Stimulated activated CD8-positive, alpha-beta memory T cell treated with anti-CD3 and anti-CD28 coated beads, Interleukin-15, amount 100 ng/mL, for 1 hour (primary cell): Measurements from ENCODE around the gene FGFRL1.
"Not testable (repeated sequence)": the region's sequence is repeated elsewhere in the genome, so short reads cannot be mapped to it uniquely, and the experiment has no call there.

Experiments used
- DNase-seq: peaks from one replicate; pipeline ENCODE4 v3.0.0-alpha.2; 2020; ENCODE audit warnings: low read depth

The FGFRL1 gene

DNA sequence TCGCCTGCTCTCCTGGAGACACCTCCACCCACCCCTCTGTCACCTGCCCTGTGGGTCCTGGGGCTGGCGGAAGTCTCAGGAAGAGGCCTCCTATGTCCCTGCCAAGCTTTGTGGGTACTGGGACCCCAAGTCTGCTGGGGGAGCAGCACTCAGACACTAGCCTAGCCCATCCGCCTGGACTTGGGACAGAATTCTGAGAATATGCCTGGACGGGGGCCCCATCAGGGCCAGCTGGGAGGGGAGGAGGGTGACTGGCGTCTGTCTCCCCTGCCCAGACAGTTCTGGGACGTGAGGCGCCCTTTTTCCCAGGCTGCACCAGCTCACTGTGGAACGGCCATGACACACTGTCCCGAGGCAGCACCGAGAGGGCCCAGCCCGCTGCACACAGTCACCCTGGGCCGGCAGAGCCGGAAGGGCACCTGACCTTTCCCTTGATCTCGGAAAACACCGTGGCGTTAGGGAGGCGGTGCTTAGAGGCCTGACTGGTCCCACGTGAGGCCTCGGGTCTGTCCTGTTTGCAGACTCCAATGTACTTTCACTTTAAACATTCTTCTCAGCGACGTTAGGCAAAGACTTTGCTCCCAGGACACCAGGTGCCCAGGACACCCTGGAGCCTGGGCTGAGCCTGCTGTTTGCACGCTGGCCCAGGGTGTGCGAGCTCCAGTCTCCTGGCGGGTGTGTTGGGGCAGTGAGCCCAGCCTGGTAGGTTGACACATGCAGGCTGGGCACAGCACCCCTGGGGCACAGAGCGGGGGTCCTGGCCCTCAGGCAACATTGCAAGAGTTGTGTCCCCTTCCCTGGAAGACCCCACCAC is 18.9 kb upstream of the FGFRL1 start:
- DNase-seq, result no peak

DNA sequence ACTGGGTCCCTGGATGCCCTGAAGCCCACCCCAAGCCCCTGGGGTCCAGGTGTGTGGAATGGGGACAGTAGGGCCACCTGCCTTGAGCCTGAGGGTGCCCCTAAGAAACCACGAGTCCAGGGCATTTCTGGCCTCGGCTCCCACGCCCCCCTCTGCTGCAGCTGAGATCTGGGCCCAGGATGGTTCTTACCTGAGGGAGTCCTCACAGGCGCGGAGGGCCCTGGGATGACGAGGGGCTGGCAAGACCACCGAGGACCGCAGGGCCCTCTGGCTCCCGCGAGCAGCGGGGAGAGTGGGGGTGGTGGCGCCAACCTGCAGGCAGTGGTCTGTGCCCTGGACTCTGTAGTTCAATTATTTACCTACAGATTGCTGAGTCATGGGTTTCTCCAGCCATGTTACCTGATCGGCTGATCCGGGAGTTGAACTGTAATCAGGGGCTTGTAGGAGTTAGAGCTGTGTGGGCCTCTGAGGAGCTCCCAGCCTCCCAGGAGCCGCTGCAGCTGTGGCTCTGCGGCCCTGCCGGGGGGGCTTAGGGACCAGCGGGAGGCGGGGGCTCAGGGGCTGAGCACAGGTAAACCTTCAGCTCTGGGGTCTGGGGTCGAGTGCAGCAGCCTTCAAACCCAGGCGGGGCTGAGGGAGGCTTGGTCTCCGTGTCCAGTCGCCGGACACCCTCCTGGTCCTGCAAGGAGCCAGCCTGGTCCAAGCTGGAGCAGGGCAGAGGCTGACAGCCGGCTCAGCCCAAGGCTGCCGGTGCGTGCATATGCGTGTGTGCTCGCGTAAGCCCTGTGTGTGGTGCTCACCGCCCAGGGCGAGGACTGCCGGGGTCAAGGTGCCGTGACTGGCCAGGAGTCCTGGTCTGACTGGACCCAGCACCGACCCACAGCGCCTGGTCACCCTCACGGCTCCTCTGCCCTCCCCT is 18.1 kb upstream of the FGFRL1 start, which contains the start of gene SLC26A1:
Gene SLC26A1, minus strand, starts transcription at position 294 of the 919 bp plus-strand sequence. CDS start 1,701 bp downstream, outside the sequence.
- no peak for DNase-seq

DNA sequence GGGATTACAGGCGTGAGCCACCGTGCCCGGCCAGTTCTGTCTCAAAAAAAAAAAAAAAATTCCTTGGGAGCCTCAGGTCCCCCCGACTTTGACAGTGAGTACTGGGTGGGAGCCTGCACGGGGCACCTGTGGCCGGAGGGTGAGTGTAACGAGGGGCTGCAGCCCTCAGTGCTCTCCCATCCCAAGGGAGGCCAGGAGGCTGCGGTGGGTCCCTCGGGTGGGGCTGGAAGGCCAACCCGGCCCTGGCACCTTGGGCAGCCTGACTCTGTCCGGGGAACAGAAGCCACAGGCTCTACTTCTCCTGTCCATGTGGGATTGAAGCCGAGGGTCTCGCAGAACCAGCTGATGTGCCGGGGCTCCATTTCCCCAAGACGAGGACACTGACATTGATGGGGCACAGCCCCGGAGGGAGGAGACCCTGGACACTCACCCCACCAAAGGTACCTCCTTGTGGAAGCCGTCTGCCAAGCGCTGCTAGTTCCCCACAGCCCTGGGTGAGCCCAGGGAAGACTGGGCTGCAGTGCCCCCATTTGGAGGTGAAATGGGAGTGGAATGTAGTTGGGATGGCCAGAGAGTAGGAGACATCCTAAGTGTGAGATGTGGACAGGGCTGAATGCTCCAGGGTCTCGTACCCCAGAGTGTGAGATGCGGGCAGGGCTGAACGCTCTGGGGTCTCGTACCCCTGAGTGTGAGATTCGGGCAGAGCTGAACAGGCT is 16.0 kb upstream of the FGFRL1 start:
- DNase-seq, result no peak

DNA sequence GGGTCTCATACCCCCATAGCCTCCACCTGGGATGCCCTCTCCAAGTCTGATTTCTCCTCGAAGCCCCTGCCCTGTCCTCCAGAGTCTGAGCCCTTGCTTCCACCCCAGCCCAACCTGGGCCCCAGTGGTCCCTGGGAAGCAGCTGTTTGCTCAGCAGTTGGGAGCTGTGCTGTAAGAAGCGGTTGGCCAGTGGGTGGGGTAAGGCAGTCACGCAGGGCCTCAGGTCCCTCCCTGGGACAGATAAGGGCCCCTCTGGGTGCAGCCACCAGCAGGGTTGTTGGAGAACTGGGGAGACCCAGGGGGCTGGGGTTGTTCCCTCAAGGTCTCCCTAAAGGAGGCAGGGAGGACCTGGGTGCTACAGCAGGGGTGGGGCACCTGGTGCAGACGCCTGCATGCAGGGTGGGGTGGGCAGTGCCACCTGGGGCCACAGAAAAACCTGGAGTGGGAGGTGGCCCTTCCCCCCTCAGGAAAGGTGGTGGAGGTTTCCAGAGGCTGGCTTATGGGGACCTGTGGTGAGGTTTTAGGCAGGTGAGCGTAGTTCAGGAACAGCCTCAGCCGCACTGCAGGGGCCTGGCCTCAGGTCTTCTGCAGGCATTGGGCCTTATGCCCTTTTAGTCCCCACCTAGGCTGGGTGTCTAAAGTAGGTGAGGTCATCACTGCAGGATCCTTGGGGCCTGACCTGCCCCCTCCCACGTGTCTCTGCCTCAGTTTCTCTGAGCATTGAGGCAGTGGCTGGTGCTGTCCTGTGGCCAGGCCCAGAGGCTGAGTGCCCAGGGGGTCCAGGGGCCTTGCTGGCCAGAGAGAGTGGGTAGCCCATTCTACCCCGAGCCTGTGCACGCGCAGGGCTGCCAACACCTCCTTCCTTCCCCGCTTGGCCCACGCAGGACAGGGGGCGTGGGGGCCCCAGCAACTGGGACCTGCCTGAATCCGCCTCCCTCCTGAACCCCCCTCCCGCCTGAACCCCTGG is 15.1 kb upstream of the FGFRL1 start:
- no peak for DNase-seq

DNA sequence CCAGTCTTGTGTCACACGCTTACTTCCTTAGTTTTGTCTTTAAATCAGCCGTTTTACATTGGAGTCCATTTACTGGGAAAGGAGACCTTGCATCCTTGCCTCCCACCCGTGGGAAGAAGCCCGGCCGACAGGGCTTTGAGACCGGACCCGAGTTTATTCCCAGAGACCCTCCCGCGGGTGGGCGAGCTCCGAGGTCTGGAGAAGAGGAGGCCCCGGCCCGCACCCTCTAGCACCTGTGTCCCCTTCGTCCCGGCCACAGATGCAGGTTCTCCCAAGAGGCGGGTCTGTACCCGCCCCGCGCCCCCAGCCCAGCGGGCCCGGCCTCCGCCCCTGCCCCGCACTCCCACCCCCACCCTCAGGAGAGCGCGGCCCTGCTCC is 14.4 kb upstream of the FGFRL1 start:
- no peak for DNase-seq

DNA sequence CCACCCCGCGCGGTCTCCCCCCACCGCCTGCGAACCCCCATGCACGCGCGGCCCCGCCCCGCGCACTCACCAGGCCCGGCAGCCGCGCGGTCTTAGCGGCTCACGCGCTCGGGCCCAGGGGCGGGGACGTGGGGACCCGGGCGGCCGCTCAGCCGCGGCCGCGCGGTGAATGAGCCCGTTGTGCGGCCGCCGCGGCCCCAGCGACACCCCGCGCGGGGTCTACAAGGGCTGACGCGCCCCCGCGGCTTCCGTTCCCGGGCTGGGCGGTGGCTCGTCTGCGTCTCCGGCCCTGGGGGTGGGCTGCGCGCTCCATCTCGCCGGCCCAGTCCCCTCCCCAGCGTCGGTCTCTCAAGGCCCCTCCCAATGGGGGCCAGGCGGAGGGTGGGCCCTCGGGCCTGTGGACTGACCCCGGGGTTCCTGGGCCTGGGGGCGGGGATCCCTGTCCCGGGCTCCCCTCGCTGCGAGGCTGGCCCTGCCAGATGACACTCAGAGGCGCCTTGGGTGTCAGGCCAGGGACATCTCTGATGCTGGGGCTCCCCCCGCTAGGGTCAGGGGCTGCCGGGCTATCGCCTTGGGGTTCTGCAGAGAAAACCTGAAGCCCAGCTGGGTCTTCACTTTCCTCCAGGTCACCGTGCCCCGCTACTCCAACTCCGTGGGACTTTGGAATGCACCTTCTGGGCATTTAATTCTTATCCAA is 13.9 kb upstream of the FGFRL1 start:
- DNase-seq, result no peak

DNA sequence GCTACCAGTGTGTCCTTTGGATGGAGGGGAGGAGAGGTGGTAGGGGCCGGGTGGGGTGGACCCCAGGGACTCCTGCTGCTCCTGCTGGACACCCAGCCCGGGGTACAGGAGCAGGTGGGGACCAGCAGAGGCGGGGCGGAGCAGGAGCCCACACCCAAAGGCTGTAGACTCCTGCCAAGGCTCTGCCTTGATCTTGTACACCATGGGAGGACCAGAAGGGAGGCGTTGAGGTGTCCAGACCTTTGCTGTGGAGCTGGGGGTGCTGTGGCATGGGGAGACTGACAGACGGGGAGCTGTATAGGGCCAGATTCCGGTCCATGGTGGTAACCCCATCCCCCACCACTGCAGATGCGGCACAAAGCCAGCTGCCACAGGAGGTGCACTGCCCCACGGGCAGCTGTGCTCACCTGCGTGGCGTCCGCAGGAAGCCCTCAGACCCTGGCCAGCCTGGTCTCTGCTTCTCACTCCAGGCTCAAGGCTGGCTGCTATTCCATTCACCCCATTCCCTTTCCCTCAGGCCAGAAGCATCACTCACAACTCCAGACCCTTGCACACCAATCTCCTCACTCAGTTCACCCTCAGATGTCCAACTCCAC is 13.2 kb upstream of the FGFRL1 start:
- DNase-seq, result no peak

DNA sequence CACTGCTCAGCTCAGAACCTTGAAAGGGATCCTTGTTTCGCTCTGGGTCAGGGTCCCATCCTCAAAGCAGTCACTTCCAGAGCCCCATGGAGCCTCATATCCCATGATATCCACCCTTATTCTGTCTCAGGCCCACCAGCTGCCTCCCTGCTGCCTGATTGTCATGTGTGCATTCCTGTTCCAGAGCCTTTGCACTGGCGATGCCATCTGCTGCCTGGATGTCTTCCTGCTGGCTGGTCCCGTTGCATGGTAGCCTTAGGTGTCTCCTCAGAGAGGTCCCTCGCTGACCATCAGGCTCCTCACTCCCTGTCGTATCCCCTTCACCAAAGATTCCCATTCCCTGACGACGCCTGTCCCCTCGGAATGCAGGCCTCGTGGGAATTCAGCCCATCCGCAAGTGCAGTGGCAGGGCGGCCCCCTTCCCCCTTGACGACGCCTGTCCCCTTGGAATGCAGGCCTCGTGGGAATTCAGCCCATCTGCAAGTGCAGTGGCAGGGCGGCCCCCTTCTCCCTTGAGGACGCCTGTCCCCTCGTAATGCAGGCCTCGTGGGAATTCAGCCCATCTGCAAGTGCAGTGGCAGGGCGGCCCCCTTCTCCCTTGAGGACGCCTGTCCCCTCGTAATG is 12.1 kb upstream of the FGFRL1 start:
- not testable (repeated sequence) for DNase-seq

DNA sequence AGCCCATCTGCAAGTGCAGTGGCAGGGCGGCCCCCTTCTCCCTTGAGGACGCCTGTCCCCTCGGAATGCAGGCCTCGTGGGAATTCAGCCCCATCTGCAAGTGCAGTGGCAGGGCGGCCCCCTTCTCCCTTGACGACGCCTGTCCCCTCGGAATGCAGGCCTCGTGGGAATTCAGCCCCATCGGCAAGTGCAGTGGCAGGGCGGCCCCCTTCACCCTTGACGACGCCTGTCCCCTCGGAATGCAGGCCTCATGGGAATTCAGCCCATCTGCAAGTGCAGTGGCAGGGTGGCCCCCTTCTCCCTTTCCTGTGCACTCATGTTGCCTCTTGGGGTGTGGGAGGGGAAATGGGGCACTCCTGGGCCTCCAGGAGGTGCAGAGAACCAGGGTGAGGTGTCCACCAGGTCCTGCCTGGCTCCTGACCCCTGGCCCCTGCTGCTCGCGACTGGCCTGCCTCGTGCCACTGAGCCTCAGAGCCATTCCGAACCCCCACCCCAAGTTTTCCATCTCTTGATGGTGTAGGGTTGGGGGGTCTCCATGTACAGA is 11.5 kb upstream of the FGFRL1 start:
- no peak for DNase-seq

DNA sequence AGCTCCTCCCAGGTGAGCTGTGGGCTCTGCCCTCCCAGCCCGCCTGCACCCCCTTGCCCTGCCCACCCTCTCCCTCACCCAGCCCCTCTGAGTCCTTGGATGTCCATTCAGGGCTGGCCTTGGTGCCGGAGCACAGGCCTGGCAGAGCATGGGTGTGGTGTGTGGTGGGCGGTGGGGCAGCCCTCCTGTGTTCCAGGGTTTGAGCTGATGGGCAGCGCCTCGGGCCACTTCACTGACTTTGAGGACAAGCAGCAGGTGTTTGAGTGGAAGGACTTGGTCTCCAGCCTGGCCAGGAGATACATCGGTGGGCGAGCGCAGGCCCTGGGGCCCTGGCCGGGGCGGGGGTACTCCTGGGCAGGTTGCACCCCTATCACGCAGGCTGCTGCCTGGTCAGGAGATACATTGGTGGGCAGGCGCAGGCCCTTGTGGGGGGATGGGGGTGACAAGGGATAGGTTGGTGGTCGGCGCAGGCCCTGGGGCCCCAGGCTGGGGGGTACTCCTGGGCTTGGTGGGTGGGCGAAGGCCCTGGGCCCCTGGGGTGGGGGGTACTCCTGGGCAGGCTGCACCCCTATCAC is 10.7 kb upstream of the FGFRL1 start:
- no peak for DNase-seq

DNA sequence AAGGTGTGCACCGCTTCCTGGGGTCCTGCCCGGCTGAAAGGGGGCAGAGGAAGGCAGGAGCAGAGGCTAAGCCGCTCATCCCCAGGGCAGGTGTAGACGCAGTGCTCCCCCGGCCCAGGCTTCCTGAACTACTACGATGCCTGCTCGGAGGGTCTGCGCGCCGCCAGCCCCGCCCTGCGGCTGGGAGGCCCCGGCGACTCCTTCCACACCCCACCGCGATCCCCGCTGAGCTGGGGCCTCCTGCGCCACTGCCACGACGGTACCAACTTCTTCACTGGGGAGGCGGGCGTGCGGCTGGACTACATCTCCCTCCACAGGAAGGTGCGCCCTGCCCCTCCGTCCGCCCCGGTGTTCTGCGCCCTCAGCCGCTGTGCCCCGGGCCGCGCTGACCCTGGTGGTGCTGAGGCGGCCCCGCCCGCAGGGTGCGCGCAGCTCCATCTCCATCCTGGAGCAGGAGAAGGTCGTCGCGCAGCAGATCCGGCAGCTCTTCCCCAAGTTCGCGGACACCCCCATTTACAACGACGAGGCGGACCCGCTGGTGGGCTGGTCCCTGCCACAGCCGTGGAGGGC is 9.8 kb upstream of the FGFRL1 start:
- DNase-seq, result no peak

DNA sequence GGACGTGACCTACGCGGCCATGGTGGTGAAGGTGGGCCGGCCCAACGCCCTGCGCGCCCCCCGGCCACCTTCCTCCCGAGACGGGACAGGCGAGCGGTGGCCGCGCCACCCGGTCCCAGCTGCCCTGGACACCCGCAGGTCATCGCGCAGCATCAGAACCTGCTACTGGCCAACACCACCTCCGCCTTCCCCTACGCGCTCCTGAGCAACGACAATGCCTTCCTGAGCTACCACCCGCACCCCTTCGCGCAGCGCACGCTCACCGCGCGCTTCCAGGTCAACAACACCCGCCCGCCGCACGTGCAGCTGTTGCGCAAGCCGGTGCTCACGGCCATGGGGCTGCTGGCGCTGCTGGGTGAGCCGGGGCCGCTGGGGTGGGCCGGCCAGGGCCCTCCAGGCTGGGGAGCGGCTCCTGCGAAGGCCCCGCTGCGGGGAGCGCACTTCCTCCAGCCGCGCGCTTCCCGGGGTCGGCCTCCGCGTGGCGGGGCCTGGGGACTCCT is 9.2 kb upstream of the FGFRL1 start:
- DNase-seq, result no peak

DNA sequence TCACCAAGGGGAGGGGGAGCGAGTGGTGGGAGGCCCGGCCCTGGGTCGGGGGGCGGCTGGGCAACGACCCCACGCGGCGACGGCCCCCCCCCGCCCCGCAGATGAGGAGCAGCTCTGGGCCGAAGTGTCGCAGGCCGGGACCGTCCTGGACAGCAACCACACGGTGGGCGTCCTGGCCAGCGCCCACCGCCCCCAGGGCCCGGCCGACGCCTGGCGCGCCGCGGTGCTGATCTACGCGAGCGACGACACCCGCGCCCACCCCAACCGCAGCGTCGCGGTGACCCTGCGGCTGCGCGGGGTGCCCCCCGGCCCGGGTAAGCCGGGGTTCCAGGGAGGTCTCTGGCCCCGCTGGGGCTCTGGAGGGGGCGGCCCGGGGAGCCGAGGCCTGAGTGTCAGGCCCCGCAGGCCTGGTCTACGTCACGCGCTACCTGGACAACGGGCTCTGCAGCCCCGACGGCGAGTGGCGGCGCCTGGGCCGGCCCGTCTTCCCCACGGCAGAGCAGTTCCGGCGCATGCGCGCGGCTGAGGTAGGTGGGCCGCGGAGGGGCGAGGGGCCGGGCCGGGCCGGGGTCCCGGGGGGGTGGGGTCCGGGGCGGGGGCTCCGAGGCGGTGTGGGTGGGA is 8.7 kb upstream of the FGFRL1 start:
- no peak for DNase-seq

DNA sequence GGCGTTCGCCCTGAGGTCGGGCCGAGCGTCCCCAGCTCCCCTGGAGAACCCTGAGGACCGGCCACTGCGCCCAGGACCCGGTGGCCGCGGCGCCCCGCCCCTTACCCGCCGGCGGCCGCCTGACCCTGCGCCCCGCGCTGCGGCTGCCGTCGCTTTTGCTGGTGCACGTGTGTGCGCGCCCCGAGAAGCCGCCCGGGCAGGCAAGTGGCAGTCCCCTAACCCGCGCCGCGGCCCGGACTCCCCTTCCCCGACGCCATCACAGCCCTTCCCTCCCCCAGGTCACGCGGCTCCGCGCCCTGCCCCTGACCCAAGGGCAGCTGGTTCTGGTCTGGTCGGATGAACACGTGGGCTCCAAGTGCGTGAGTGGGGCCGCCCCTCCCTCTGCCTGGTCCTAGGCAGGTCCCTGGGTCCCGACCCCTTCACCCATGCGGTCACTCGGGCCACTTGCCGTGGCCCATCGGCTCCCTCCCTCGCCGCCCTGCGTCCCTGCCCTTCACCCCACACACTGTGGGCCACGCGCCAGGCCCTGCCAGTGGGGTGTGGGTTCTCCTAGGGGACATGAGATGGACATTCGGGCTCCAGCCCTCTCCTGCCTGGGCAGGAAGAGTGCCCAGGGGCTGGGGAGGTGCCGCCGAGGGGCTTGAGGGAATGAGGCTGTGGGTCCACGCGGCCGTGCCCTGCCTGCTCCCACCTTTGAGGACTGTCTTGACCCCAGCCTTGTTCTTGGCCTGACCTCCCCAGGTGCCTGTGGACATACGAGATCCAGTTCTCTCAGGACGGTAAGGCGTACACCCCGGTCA is 8.0 kb upstream of the FGFRL1 start:
- no peak for DNase-seq

DNA sequence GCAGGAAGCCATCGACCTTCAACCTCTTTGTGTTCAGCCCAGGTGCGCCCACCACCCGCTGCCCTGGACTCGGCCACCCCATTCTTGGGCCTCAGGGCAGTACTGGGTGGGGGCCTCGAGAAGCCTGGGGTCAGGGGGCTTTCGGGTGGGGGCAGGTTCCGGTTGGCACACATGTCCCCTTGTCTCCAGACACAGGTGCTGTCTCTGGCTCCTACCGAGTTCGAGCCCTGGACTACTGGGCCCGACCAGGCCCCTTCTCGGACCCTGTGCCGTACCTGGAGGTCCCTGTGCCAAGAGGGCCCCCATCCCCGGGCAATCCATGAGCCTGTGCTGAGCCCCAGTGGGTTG is 7.4 kb upstream of the FGFRL1 start:
- DNase-seq, result no peak

DNA sequence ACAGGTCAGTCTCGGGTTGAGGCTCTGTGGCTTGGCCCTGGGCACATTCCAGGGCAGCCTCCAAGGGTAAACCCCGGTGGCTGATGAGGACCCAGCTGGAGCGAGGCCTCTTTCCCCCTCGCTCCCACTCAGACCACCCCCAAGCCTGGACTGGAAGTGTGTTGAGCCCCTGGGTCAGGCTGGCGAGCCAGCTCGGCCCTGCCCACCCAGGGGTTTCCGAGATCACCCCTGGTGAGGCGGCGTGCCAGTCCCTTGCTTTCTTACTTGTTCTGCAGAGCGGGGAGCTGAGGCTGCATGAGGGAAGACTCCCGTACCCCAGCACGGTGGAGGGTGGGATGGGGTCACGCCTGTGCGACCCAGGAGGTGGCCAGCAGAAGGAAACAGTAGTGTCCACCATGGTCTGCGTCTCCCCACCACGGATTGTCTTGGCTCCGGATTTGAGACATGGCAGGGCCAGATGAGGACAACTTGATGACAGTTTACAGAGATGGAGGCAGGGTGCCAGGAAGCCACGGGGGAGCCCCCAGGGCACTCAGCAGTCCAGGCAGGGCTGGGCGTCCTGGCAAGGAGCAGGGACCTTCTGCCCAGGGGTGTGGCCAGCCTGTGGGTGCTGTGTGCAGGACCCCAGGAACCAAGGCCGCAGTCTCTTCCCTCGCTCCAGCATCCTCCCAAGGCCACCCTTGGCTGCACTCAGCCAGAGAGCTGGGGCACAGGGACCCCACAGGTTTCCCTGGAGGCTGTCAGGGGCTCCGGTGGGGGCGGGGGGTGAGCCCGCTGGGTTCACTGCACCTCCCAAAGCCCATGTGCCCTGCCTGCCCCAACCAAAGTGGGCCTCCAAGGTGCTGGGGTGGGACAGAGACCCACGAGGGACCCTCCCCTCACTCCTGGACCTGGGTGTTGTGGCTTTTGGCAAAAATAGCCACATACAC is 6.6 kb upstream of the FGFRL1 start:
- no peak for DNase-seq
